Spinal cord (tissue), 10 donors: ENCODE results near the gene AFF1. TPM values are rescaled to one million over a fixed set of nuclear protein-coding genes. Genes with fewer than 3 reads are reported as not detected.

Experiments
- DNase-seq, 6 donors: peaks; one replicate each; pipeline versions ENCODE4 v3.0.0 to v3.0.0-alpha.2; 2013 to 2015; ENCODE audit warnings: low spot score in 6 of 6, low read depth in 4 of 6
- H3K27ac ChIP-seq: one replicate; pipeline ENCODE4 v1.5.1; 2013; ENCODE audit warnings: low read depth, low read length, control low read depth
- H3K27me3 ChIP-seq: one replicate; pipeline ENCODE4 v1.6.1; 2013; ENCODE audit warnings: low read length; ENCODE audit not compliant: control insufficient read depth, insufficient read depth
- H3K36me3 ChIP-seq: one replicate; pipeline ENCODE4 v1.6.1; 2013; ENCODE audit warnings: low read length; ENCODE audit not compliant: control insufficient read depth, insufficient read depth
- H3K4me1 ChIP-seq: one replicate; pipeline ENCODE4 v1.6.1; 2013; ENCODE audit warnings: low read length; ENCODE audit not compliant: control insufficient read depth, insufficient read depth
- H3K4me3 ChIP-seq: one replicate; pipeline ENCODE4 v1.5.1; 2013; ENCODE audit warnings: low read depth, low read length, control low read depth
- H3K9me3 ChIP-seq: one replicate; pipeline ENCODE4 v1.6.1; 2013; ENCODE audit warnings: low read length; ENCODE audit not compliant: control insufficient read depth, insufficient read depth
- WGBS: methylation state at CpG from one replicate; pipeline ENCODE4 v1.1.5; 2013; ENCODE audit warnings: missing lambda C conversion rate; ENCODE audit not compliant: insufficient coverage; 5-methylcytosine and 5-hydroxymethylcytosine counted together
- polyA plus RNA-seq, 2 donors: library from polyadenylated mRNA; unstranded; fragments of 120-200 nt; gene quantifications; one replicate each; pipeline ENCODE4 v1.2.1, GENCODE V29; 2013; ENCODE audit not compliant: insufficient read length in 2 of 2
- total RNA-seq, 2 donors: library from RNA; depleted of rRNA in 1 of 2; stranded (reverse); fragments of 120-200 nt in 1 of 2; fragments of >200 nt in 1 of 2; gene quantifications; one replicate each; pipeline versions ENCODE4 v1.2.3 to v1.2.4, GENCODE V29; 2013 to 2014
- donor health status: healthy.

The AFF1 gene
- total and polyA plus RNA-seq, 4 donors, result 14.2 to 24.6 (median 18.4) TPM

- peaks cover 15% of the 10 kb centered on the region for H3K4me1 ChIP-seq
- no peak overlapping the region for H3K27ac ChIP-seq
- H3K4me3 ChIP-seq, result no peak overlapping the region
- DNase-seq, result no peak
- 96% methylated on average over 8 of the region's 11 CpGs for WGBS
- H3K36me3 ChIP-seq, result peaks cover 7% of the 10 kb centered on the region
- H3K27me3 ChIP-seq, result no peaks in the 10 kb centered on the region
- no peaks in the 10 kb centered on the region for H3K9me3 ChIP-seq
Observed at GRCh38 chr4:87047281-87047798, 112.5 kb downstream of the AFF1 start.

GRCh38 chr4:87049508-87049907 is 114.7 kb downstream of the AFF1 start:
- Histone ChIP-seq H3K36me3 (peaks cover 7% of the 10 kb centered on the region), H3K27me3 (no peaks in the 10 kb centered on the region), H3K9me3 (no peaks in the 10 kb centered on the region), H3K27ac (no peak overlapping the region), H3K4me1 (peaks cover 17% of the 10 kb centered on the region), H3K4me3 (no peak overlapping the region)
- DNase-seq, result no peak
- 64% methylated on average over 7 of the region's 9 CpGs for WGBS

- Histone ChIP-seq H3K27ac (no peak overlapping the region), H3K4me3 (no peak overlapping the region), H3K36me3 (peaks cover 7% of the 10 kb centered on the region), H3K27me3 (no peaks in the 10 kb centered on the region), H3K4me1 (peaks cover 19% of the 10 kb centered on the region), H3K9me3 (no peaks in the 10 kb centered on the region)
- no peak for DNase-seq
- WGBS, result 96% methylated on average over 11 of the region's 12 CpGs
Observed at GRCh38 chr4:87050596-87050995, 115.8 kb downstream of the AFF1 start.

- no peaks in the 10 kb centered on the region for H3K9me3 ChIP-seq
- H3K4me1 ChIP-seq, result peaks cover 15% of the 10 kb centered on the region
- DNase-seq, result no peak
- H3K4me3 ChIP-seq, result no peak overlapping the region
- H3K27me3 ChIP-seq, result no peaks in the 10 kb centered on the region
- H3K36me3 ChIP-seq, result peaks cover 7% of the 10 kb centered on the region
- no peak overlapping the region for H3K27ac ChIP-seq
- 100% methylated on average over 4 of the region's 10 CpGs for WGBS
Observed at GRCh38 chr4:87051121-87051713, 116.4 kb downstream of the AFF1 start.

- WGBS, result 98% methylated on average over 4 of the region's 4 CpGs
Observed at GRCh38 chr4:87052615-87053014, 117.8 kb downstream of the AFF1 start.

GRCh38 chr4:87053176-87053658 is 118.4 kb downstream of the AFF1 start:
- Histone ChIP-seq H3K4me1 (peaks cover 15% of the 10 kb centered on the region), H3K9me3 (no peaks in the 10 kb centered on the region), H3K27me3 (no peaks in the 10 kb centered on the region), H3K4me3 (no peak overlapping the region), H3K36me3 (peaks cover 3% of the 10 kb centered on the region), H3K27ac (no peak overlapping the region)
- 14% methylated on average over 1 of the region's 3 CpGs for WGBS
- DNase-seq, result no peak

More at GRCh38 chr4:87052615-87053014, 117.8 kb downstream of the AFF1 start:
- peaks cover 15% of the 10 kb centered on the region for H3K4me1 ChIP-seq
- no peaks in the 10 kb centered on the region for H3K27me3 ChIP-seq
- H3K36me3 ChIP-seq, result peaks cover 3% of the 10 kb centered on the region
- H3K9me3 ChIP-seq, result no peaks in the 10 kb centered on the region
- no peak overlapping the region for H3K27ac ChIP-seq
- H3K4me3 ChIP-seq, result no peak overlapping the region
- no peak for DNase-seq

GRCh38 chr4:87053802-87054767 is 119.3 kb downstream of the AFF1 start:
- no peaks in the 10 kb centered on the region for H3K9me3 ChIP-seq
- H3K4me3 ChIP-seq, result no peak overlapping the region
- no peak for DNase-seq
- WGBS, result 66% methylated on average over 2 of the region's 10 CpGs
- peaks cover 3% of the 10 kb centered on the region for H3K36me3 ChIP-seq
- H3K4me1 ChIP-seq, result peaks cover 15% of the 10 kb centered on the region
- no peaks in the 10 kb centered on the region for H3K27me3 ChIP-seq
- H3K27ac ChIP-seq, result peak overlapping the region; percentile 63

GRCh38 chr4:87054900-87055299 is 120.1 kb downstream of the AFF1 start:
- Histone ChIP-seq H3K9me3 (no peaks in the 10 kb centered on the region), H3K27ac (peak overlapping the region; percentile 63), H3K4me3 (no peak overlapping the region), H3K27me3 (no peaks in the 10 kb centered on the region), H3K4me1 (peaks cover 13% of the 10 kb centered on the region), H3K36me3 (no peaks in the 10 kb centered on the region)
- no peak for DNase-seq
- WGBS, result no CpG with 5 or more reads among the region's 3 CpGs

- DNase-seq, result no peak
- H3K27ac ChIP-seq, result peak overlapping the region; percentile 63
- no peaks in the 10 kb centered on the region for H3K36me3 ChIP-seq
- peaks cover 13% of the 10 kb centered on the region for H3K4me1 ChIP-seq
- H3K9me3 ChIP-seq, result no peaks in the 10 kb centered on the region
- H3K4me3 ChIP-seq, result no peak overlapping the region
- no peaks in the 10 kb centered on the region for H3K27me3 ChIP-seq
- WGBS, result no CpG with 5 or more reads among the region's 2 CpGs
Observed at GRCh38 chr4:87055311-87055710, 120.5 kb downstream of the AFF1 start.
